Fibroblast of lung (primary cell): Measurements from ENCODE around the gene RPEL1. TPM values are rescaled to one million over a fixed set of nuclear protein-coding genes. Genes with fewer than 3 reads are reported as not detected.
"Not testable (repeated sequence)": the region's sequence is repeated elsewhere in the genome, so short reads cannot be mapped to it uniquely, and the experiment has no call there.

Experiments used
- DNase-seq, 2 donors: peaks; one replicate each; pipeline versions ENCODE4 v3.0.0 to v3.0.0-alpha.2; 2010; ENCODE audit warnings: low read depth in 2 of 2
- H2AFZ ChIP-seq: 2 replicates; pipeline ENCODE4 v1.5.1; 2012; ENCODE audit warnings: low read length, control low read depth, inconsistent platforms
- H3K27ac ChIP-seq: 2 replicates; pipeline ENCODE4 v1.5.1; 2011; ENCODE audit warnings: low read length, control low read depth; ENCODE audit not compliant: insufficient read depth
- H3K27me3 ChIP-seq: 2 replicates; pipeline ENCODE4 v1.5.1; 2011; ENCODE audit warnings: mild to moderate bottlenecking, low read length; ENCODE audit not compliant: control insufficient read depth, insufficient read depth
- H3K36me3 ChIP-seq: 2 replicates; pipeline ENCODE4 v1.5.1; 2011; ENCODE audit warnings: low read length; ENCODE audit not compliant: control insufficient read depth, insufficient read depth
- H3K4me1 ChIP-seq: 2 replicates; pipeline ENCODE4 v1.5.1; 2011; ENCODE audit warnings: low read length; ENCODE audit not compliant: control insufficient read depth, insufficient read depth; ENCODE audit errors: extremely low read depth
- H3K4me2 ChIP-seq: 2 replicates; pipeline ENCODE4 v1.5.1; 2011; ENCODE audit warnings: low read length, control low read depth; ENCODE audit not compliant: insufficient read depth; ENCODE audit errors: extremely low read depth
- H3K4me3 ChIP-seq, 4 experiments: fragments of 200-600 bp in 1 of 4; sonication (generic) in 1 of 4; replicated peaks in 1 of 4; 2 replicates each; pipeline ENCODE4 v1.5.1; 2011 to 2016; ENCODE audit warnings: low read length in 4 of 4, low read depth in 3 of 4, mild to moderate bottlenecking in 3 of 4, control low read depth in 2 of 4, inconsistent platforms in 1 of 4, mixed read lengths in 1 of 4; ENCODE audit not compliant: insufficient read depth in 1 of 4; ENCODE audit errors: control extremely low read depth in 1 of 4
- H3K79me2 ChIP-seq: 2 replicates; pipeline ENCODE4 v1.5.1; 2012; ENCODE audit warnings: mild to moderate bottlenecking, low read length, inconsistent platforms; ENCODE audit not compliant: control insufficient read depth, insufficient read depth
- H3K9ac ChIP-seq: 2 replicates; pipeline ENCODE4 v1.5.1; 2011; ENCODE audit warnings: mild to moderate bottlenecking, low read length, control low read depth; ENCODE audit not compliant: insufficient read depth
- H3K9me3 ChIP-seq: 2 replicates; pipeline ENCODE4 v1.5.1; 2012; ENCODE audit warnings: low read depth, low read length; ENCODE audit not compliant: control insufficient read depth, insufficient read depth
- H4K20me1 ChIP-seq: 2 replicates; pipeline ENCODE4 v1.5.1; 2011; ENCODE audit warnings: low read length; ENCODE audit not compliant: control insufficient read depth, insufficient read depth; ENCODE audit errors: extremely low read depth
- CTCF ChIP-seq, 2 donors: IDR thresholded peaks in 1 of 2; conservative IDR thresholded peaks in 1 of 2; 1 replicate in 1 of 2; 2 replicates in 1 of 2; pipeline ENCODE4 v1.5.1; 2011 to 2012; ENCODE audit warnings: low read length in 2 of 2, control low read depth in 1 of 2, inconsistent platforms in 1 of 2, low read depth in 1 of 2, mild to moderate bottlenecking in 1 of 2
- EZH2 ChIP-seq: IDR thresholded peaks from 2 replicates; pipeline ENCODE4 v1.5.1; 2012; ENCODE audit warnings: low read length, control low read depth, mild to moderate bottlenecking; ENCODE audit errors: missing control alignments
- polyA plus RNA-seq, 2 donors: library from polyadenylated mRNA; depleted of rRNA in 1 of 2; stranded (reverse) in 1 of 2; unstranded in 1 of 2; fragments of >200 nt; gene quantifications; 2 replicates each; pipeline ENCODE4 v1.2.1, GENCODE V29; 2011 to 2012; ENCODE audit warnings: missing spikeins in 1 of 2
- total RNA-seq: library from RNA; depleted of rRNA; stranded (reverse); fragments of >200 nt; gene quantifications from 2 replicates; pipeline ENCODE4 v1.2.1, GENCODE V29; 2014

RPEL1 gene
- total and polyA plus RNA-seq, 2 donors (not counting 1 experiment from before 2014, with no cell fraction given), result 0.17 to 0.18 TPM

DNA sequence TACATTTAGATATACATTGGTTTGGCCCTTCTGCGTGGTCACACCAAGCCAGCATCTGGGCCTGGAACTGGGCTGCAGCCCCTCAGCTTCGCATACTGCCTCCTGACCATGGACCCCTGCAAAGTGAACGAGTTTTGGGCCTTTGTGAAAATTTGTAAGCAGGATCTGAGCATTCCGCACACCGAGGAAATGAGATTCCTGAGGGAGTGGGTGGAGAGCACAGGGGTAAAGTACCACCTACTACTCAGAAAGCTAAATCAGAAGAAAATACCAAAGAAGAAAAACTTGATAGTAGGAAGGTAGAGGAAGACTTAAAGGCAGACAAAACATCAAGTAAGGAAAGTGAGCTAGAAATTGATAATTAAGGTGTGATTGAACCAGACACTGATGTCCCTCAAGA, 30.1 kb upstream of the RPEL1 start:
- peak in 1 of 2 donors; percentile 12 for DNase-seq
- Histone ChIP-seq H2AFZ (no peak overlapping the region), H3K9me3 (no peaks in the 10 kb centered on the region), H4K20me1 (no peaks in the 10 kb centered on the region), H3K27me3 (no peaks in the 10 kb centered on the region), H3K4me3 (no peak overlapping the region), H3K9ac (no peak overlapping the region), H3K4me1 (no peaks in the 10 kb centered on the region), H3K27ac (no peak overlapping the region), H3K36me3 (no peaks in the 10 kb centered on the region), H3K4me2 (no peak overlapping the region), H3K79me2 (no peaks in the 10 kb centered on the region)
- TF ChIP-seq EZH2 (no peak), CTCF (conservative IDR thresholded peaks at IDR 0.05 in 1 of 2, IDR thresholded peaks at IDR 0.05 in 1 of 2; ENCODE audit: low read depth in 1 of 2, low read length in 2 of 2) (no peak)

- H3K4me1 ChIP-seq, H3K4me3 ChIP-seq, H3K9me3 ChIP-seq, H2AFZ ChIP-seq, H3K4me2 ChIP-seq, H3K79me2 ChIP-seq, H4K20me1 ChIP-seq, H3K27me3 ChIP-seq, H3K36me3 ChIP-seq, H3K27ac ChIP-seq, H3K9ac ChIP-seq: not testable (repeated sequence)
- DNase-seq, result peak in 1 of 2 donors; percentile 63
Measured at GRCh38 chr10:103216362-103216761, 29.3 kb upstream of the RPEL1 start.

GRCh38 chr10:103224133-103224532, 21.6 kb upstream of the RPEL1 start:
- Histone ChIP-seq H3K9me3 (no peaks in the 10 kb centered on the region), H3K4me3 (no peak overlapping the region), H3K36me3 (no peaks in the 10 kb centered on the region), H3K27ac (no peak overlapping the region), H3K4me2 (no peak overlapping the region), H3K4me1 (no peaks in the 10 kb centered on the region), H2AFZ (no peak overlapping the region), H3K27me3 (no peaks in the 10 kb centered on the region), H3K79me2 (no peaks in the 10 kb centered on the region), H3K9ac (no peak overlapping the region), H4K20me1 (no peaks in the 10 kb centered on the region)
- no peak for DNase-seq
- TF ChIP-seq CTCF (conservative IDR thresholded peaks at IDR 0.05 in 1 of 2, IDR thresholded peaks at IDR 0.05 in 1 of 2; ENCODE audit: low read depth in 1 of 2, low read length in 2 of 2) (no peak), EZH2 (no peak)

DNA sequence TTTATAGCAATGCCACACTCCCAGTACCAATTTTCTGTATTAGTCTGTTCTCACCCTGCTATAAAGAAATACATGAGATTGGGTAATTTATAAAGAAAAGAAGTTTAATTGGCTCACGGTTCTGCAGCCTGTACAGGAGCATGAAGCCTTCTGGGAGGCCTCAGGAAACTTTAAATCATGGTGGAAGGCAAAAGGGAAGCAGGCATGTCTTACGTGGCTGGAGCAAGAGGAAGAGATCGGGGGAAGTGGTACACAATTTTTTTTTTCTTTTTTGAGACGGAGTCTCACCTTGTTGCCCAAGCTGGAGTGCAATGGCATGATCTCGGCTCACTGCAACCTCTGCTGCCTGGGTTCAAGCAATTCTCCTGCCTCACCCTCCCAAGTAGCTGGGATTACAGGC, 21.0 kb upstream of the RPEL1 start:
- H3K9ac ChIP-seq, DNase-seq, H4K20me1 ChIP-seq, H3K27me3 ChIP-seq, H3K4me2 ChIP-seq, H3K9me3 ChIP-seq, H2AFZ ChIP-seq, H3K27ac ChIP-seq, H3K4me3 ChIP-seq, H3K4me1 ChIP-seq, H3K79me2 ChIP-seq, H3K36me3 ChIP-seq: not testable (repeated sequence)
